NCI-H460 (cell line): Measurements from ENCODE around the gene KRT71. TPM values are rescaled to one million over a fixed set of nuclear protein-coding genes. Genes with fewer than 3 reads are reported as not detected.
"Not testable (repeated sequence)": the region's sequence is repeated elsewhere in the genome, so short reads cannot be mapped to it uniquely, and the experiment has no call there.

Experiments
- DNase-seq: peaks from one replicate; pipeline ENCODE4 v3.0.0-alpha.2; 2016; ENCODE audit warnings: low read depth; ENCODE audit errors: extremely low read depth
- polyA plus RNA-seq: library from polyadenylated mRNA; depleted of rRNA; stranded (reverse); fragments of >200 nt; gene quantifications from 2 replicates; pipeline ENCODE4 v1.2.3, GENCODE V29; 2014; cell fraction: nucleus; rRNA removed
- total RNA-seq: library from RNA; depleted of rRNA; stranded (reverse); fragments of >200 nt; shearing (Covaris generic); gene quantifications from 2 replicates; pipeline ENCODE4 v1.2.3, GENCODE V29; 2014; rRNA removed

Gene KRT71
- not detected in 2 replicates for total RNA-seq
- not detected in 2 replicates for polyA plus RNA-seq

- no peak for DNase-seq
Observed at GRCh38 chr12:52552681-52553195, at the start of gene KRT71. Gene KRT71 (minus strand): TSS chr12:52553145. CDS start chr12:52553077, 68 bp downstream.

- DNase-seq: no peak
Observed at GRCh38 chr12:52602552-52602951, 49.6 kb upstream of the KRT71 start.

GRCh38 chr12:52601671-52602070, 48.7 kb upstream of the KRT71 start:
- no peak for DNase-seq

GRCh38 chr12:52600941-52601481, 48.1 kb upstream of the KRT71 start, which contains the start of gene KRT72:
Gene KRT72 (minus strand): TSS chr12:52601463. CDS start chr12:52601452, 11 bp downstream.
- no peak for DNase-seq

GRCh38 chr12:52600475-52600874, 47.5 kb upstream of the KRT71 start:
- DNase-seq: no peak

GRCh38 chr12:52600071-52600470, 47.1 kb upstream of the KRT71 start:
- no peak for DNase-seq

GRCh38 chr12:52598966-52599365, 46.0 kb upstream of the KRT71 start:
- DNase-seq: no peak

- DNase-seq: not testable (repeated sequence)
Observed at GRCh38 chr12:52594237-52594636, 41.3 kb upstream of the KRT71 start.

- DNase-seq: no peak
Observed at GRCh38 chr12:52591521-52591920, 38.6 kb upstream of the KRT71 start.

- no peak for DNase-seq
Observed at GRCh38 chr12:52590021-52590420, 37.1 kb upstream of the KRT71 start.

GRCh38 chr12:52587563-52587962, 34.6 kb upstream of the KRT71 start:
- DNase-seq: no peak

- no peak for DNase-seq
Observed at GRCh38 chr12:52585946-52586345, 33.0 kb upstream of the KRT71 start.

- no peak for DNase-seq
Observed at GRCh38 chr12:52585066-52585465, 32.1 kb upstream of the KRT71 start.

- DNase-seq: no peak
Observed at GRCh38 chr12:52584156-52584682, 31.3 kb upstream of the KRT71 start.

- peak; percentile 64 for DNase-seq
Observed at GRCh38 chr12:52582971-52583456, 30.1 kb upstream of the KRT71 start.

GRCh38 chr12:52582486-52582885, 29.5 kb upstream of the KRT71 start:
- DNase-seq: no peak

GRCh38 chr12:52581481-52581880, 28.5 kb upstream of the KRT71 start:
- no peak for DNase-seq

GRCh38 chr12:52581066-52581465, 28.1 kb upstream of the KRT71 start:
- no peak for DNase-seq

GRCh38 chr12:52580496-52580895, 27.6 kb upstream of the KRT71 start:
- DNase-seq: no peak

GRCh38 chr12:52579468-52580465, 26.8 kb upstream of the KRT71 start:
- DNase-seq: no peak

- no peak for DNase-seq
Observed at GRCh38 chr12:52578469-52578868, 25.5 kb upstream of the KRT71 start.
